Cardiac muscle cell (in vitro differentiated cells and primary cell): ENCODE results near the gene CCNH. TPM values are rescaled to one million over a fixed set of nuclear protein-coding genes. Genes with fewer than 3 reads are reported as not detected.

ENCODE experiments used
- DNase-seq, 2 donors: peaks; one replicate each; pipeline versions ENCODE4 v3.0.0 to v3.0.0-alpha.2; 2010 to 2017; ENCODE audit warnings: low read depth in 1 of 2, low spot score in 1 of 2
- H3K27ac ChIP-seq: fragments of 200-600 bp; sonication (generic); 2 replicates; pipeline ENCODE4 v1.5.1; 2016
- H3K27me3 ChIP-seq: fragments of 200-600 bp; sonication (generic); 2 replicates; pipeline ENCODE4 v1.6.0; 2016; ENCODE audit warnings: control low read depth
- H3K36me3 ChIP-seq: fragments of 200-600 bp; sonication (generic); 2 replicates; pipeline ENCODE4 v1.5.1; 2016; ENCODE audit warnings: control low read depth
- H3K4me1 ChIP-seq: fragments of 200-600 bp; sonication (generic); 2 replicates; pipeline ENCODE4 v1.8.1; 2017; ENCODE audit warnings: low read depth, mild to moderate bottlenecking, mixed run types
- H3K4me3 ChIP-seq: fragments of 200-600 bp; sonication (generic); 2 replicates; pipeline ENCODE4 v1.5.1; 2016; ENCODE audit warnings: mild to moderate bottlenecking
- H3K9me3 ChIP-seq: fragments of 200-600 bp; sonication (generic); 2 replicates; pipeline ENCODE4 v1.5.1; 2017; ENCODE audit warnings: low read depth, mild to moderate bottlenecking, control low read depth
- CTCF ChIP-seq: IDR thresholded peaks from 2 replicates; pipeline ENCODE4 v1.5.1; 2012; ENCODE audit warnings: low read depth, mild to moderate bottlenecking, low read length
- polyA plus RNA-seq: library from polyadenylated mRNA; unstranded; fragments of >200 nt; fragmentation: Nextera tagmentation; extraction: Ambion mirVana; gene quantifications from 2 replicates; pipeline ENCODE4 v1.2.1, GENCODE V29; 2016
- total RNA-seq: library from RNA; depleted of rRNA; stranded (reverse); fragments of >200 nt; gene quantifications from 2 replicates; pipeline ENCODE4 v1.2.3, GENCODE V29; 2016

CCNH gene
- total and polyA plus RNA-seq, 2 experiments from 2014 or later: 37.6 to 72.2 TPM

DNA sequence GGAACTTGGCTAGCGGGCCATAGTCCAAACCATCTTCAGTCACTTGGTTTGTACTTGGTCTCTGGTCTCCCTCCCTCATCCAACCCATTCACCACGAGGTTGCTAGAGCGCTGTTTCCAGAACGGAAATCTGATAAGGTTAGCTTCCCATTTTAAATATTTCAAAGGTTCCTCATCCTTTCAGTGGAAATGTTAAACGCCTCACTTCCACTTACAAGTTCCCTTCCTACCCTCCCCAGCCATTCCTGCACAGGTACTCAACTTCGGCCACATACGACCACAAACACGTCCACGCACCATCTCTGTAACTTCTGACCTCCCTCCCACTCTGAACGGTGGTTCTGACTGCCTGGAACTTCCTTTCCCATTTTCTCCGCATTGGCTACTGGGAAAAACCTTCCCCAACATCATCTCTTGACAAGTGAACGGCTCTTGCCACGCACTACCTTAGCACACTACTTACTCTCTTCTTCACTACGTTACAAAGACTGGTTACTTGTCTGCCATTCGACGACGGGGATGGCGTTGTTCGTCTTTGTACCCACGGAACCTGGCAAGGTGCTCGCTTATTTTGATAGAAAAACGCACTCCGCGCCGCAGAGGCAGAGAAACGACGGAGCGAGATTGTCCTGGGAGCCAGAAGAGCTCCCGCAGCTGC lies 629 bp downstream of the CCNH start:
- no peak for TF ChIP-seq CTCF
- DNase-seq: peak in 1 of 2 donors; percentile 65
- no peaks in the 10 kb centered on the region for H3K27me3 ChIP-seq

DNA sequence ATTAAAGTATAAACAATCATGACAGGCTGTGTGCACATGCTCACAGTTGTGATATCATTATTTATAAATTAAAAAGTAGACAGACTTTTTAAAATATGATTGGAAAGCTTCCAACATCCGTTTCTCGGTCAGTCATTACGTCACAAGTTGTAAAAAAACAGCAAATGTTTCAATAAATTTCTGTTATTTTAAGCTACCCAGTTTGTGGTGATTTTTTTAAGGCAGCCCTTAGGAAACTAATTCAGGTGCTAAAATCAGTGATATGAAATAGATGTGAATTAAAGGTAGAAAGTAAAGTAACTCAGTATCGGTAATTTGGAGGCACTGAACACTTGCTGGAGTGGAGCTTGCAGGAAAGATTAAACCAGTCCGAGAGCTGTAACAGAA lies 1.2 kb downstream of the CCNH start:
- H3K4me1 ChIP-seq: no peaks in the 10 kb centered on the region
- H3K9me3 ChIP-seq: no peaks in the 10 kb centered on the region
- H3K4me3 ChIP-seq: peak overlapping the region; percentile 83
- DNase-seq: no peak
- no peak for TF ChIP-seq CTCF
- H3K27ac ChIP-seq: peak overlapping the region; percentile 94
- H3K36me3 ChIP-seq: peaks cover 25% of the 10 kb centered on the region
- no peaks in the 10 kb centered on the region for H3K27me3 ChIP-seq

More for the DNA sequence above, 629 bp downstream of the CCNH start:
- H3K4me3 ChIP-seq: peak overlapping the region; percentile 83
- H3K4me1 ChIP-seq: no peaks in the 10 kb centered on the region
- peak overlapping the region; percentile 94 for H3K27ac ChIP-seq
- H3K36me3 ChIP-seq: peaks cover 21% of the 10 kb centered on the region
- H3K9me3 ChIP-seq: no peaks in the 10 kb centered on the region

DNA sequence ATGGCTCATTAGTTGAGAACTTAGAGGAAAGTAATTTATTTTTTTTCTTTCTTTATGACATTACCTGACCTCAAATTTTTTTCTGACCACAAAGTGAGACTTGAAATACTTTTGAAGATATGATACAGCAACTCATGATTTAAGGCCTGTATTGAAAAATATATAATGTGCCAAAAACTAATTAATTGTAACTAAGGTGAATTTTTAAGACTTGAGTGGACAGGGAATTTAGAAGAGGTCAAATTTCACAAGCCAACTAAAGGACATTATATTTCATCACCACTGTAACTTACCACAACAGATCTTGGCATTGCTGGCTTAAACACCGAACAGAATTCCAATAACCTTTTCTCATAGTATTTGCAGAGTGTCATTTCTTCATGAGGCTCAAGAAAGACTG lies 1.8 kb downstream of the CCNH start:
- Histone ChIP-seq H3K27ac (no peak overlapping the region), H3K4me1 (no peaks in the 10 kb centered on the region), H3K4me3 (no peak overlapping the region), H3K27me3 (no peaks in the 10 kb centered on the region), H3K9me3 (no peaks in the 10 kb centered on the region), H3K36me3 (peaks cover 25% of the 10 kb centered on the region)
- DNase-seq: peak in 1 of 2 donors; percentile 70
- TF ChIP-seq CTCF: no peak

GRCh38 chr5:87408204-87408603 lies 4.5 kb downstream of the CCNH start:
- Histone ChIP-seq H3K36me3 (peaks cover 25% of the 10 kb centered on the region), H3K4me3 (no peak overlapping the region), H3K27me3 (no peaks in the 10 kb centered on the region), H3K4me1 (peaks cover 9% of the 10 kb centered on the region), H3K9me3 (no peaks in the 10 kb centered on the region), H3K27ac (no peak overlapping the region)
- no peak for TF ChIP-seq CTCF
- DNase-seq: no peak

- H3K36me3 ChIP-seq: peaks cover 40% of the 10 kb centered on the region
- H3K27me3 ChIP-seq: no peaks in the 10 kb centered on the region
- no peak for DNase-seq
- H3K4me1 ChIP-seq: peaks cover 9% of the 10 kb centered on the region
- no peak for TF ChIP-seq CTCF
- H3K27ac ChIP-seq: peak overlapping the region; percentile 11
- H3K4me3 ChIP-seq: no peak overlapping the region
- H3K9me3 ChIP-seq: no peaks in the 10 kb centered on the region
Observed at GRCh38 chr5:87405472-87406155, 7.1 kb downstream of the CCNH start.
